Neural cell (in vitro differentiated cells): ENCODE results near the gene PPM1H.

Experiments
- EP300 ChIP-seq: fragments of 450-650 bp; conservative IDR thresholded peaks from 2 replicates; pipeline ENCODE4 v1.6.1; 2014; ENCODE audit warnings: antibody characterized with exemption, mild to moderate bottlenecking, moderate library complexity; ENCODE audit not compliant: poor library complexity, severe bottlenecking
- EZH2 ChIP-seq: fragments of 200-600, 300-800 bp; shearing (Covaris generic), sonication (generic); IDR thresholded peaks from 2 replicates; pipeline ENCODE4 v1.6.1; 2014; ENCODE audit warnings: antibody characterized with exemption, low read length, borderline replicate concordance, mild to moderate bottlenecking; ENCODE audit not compliant: insufficient read depth, poor library complexity, severe bottlenecking
- MXI1 ChIP-seq: fragments of 450-650 bp; conservative IDR thresholded peaks from 2 replicates; pipeline ENCODE4 v1.6.1; 2014; ENCODE audit warnings: antibody characterized with exemption, mild to moderate bottlenecking; ENCODE audit not compliant: poor library complexity, severe bottlenecking
- POLR2AphosphoS5 ChIP-seq: IDR thresholded peaks from 2 replicates; pipeline ENCODE4 v1.6.1; 2012
- RAD21 ChIP-seq: fragments of 450-650 bp; conservative IDR thresholded peaks from 2 replicates; pipeline ENCODE4 v1.6.1; 2014; ENCODE audit warnings: antibody characterized with exemption, mild to moderate bottlenecking, moderate library complexity
- SMC3 ChIP-seq: fragments of 450-650 bp; conservative IDR thresholded peaks from 2 replicates; pipeline ENCODE4 v1.6.1; 2014; ENCODE audit warnings: antibody characterized with exemption, mild to moderate bottlenecking, moderate library complexity; ENCODE audit not compliant: poor library complexity
- TAF1 ChIP-seq: IDR thresholded peaks from 2 replicates; pipeline ENCODE4 v1.6.1; 2012; ENCODE audit warnings: low read depth
- TF ChIP-seq, protein P1 (sequence below): fragments of 450-650 bp; IDR thresholded peaks from 2 replicates; pipeline ENCODE4 v1.5.1; 2014; ENCODE audit warnings: antibody characterized with exemption, mild to moderate bottlenecking, moderate library complexity; ENCODE audit not compliant: poor library complexity, severe bottlenecking
- TF ChIP-seq, protein P2 (sequence below): IDR thresholded peaks from 2 replicates; pipeline ENCODE4 v1.6.1; 2012; ENCODE audit warnings: borderline replicate concordance

DNA sequence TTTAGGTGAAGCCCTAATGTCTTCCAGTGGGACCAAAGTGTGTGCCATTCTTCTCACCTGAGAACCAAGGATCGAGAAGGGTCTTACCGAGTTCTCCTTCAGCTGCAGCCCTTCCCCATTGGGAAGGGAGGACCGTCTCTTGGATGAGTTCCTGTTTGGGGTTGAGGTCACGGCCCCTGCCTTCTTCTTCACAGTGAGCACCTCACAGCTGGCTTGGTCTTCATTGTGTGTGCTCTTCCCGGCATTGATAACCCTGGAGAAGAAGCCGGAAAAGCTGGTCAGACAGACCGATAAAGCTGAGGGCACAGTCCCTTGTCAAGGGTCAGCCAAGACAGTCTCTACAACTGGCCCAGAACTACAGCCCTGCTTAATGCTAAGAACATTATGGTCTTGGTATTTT, 102.9 kb downstream of the PPM1H start:
- TF ChIP-seq, protein P1, sequence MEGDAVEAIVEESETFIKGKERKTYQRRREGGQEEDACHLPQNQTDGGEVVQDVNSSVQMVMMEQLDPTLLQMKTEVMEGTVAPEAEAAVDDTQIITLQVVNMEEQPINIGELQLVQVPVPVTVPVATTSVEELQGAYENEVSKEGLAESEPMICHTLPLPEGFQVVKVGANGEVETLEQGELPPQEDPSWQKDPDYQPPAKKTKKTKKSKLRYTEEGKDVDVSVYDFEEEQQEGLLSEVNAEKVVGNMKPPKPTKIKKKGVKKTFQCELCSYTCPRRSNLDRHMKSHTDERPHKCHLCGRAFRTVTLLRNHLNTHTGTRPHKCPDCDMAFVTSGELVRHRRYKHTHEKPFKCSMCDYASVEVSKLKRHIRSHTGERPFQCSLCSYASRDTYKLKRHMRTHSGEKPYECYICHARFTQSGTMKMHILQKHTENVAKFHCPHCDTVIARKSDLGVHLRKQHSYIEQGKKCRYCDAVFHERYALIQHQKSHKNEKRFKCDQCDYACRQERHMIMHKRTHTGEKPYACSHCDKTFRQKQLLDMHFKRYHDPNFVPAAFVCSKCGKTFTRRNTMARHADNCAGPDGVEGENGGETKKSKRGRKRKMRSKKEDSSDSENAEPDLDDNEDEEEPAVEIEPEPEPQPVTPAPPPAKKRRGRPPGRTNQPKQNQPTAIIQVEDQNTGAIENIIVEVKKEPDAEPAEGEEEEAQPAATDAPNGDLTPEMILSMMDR, result no peak
- TF ChIP-seq MXI1 (no peak), POLR2AphosphoS5 (no peak), TAF1 (no peak), EZH2 (no peak), EP300 (no peak), SMC3 (no peak), RAD21 (no peak)
- TF ChIP-seq, protein P2, sequence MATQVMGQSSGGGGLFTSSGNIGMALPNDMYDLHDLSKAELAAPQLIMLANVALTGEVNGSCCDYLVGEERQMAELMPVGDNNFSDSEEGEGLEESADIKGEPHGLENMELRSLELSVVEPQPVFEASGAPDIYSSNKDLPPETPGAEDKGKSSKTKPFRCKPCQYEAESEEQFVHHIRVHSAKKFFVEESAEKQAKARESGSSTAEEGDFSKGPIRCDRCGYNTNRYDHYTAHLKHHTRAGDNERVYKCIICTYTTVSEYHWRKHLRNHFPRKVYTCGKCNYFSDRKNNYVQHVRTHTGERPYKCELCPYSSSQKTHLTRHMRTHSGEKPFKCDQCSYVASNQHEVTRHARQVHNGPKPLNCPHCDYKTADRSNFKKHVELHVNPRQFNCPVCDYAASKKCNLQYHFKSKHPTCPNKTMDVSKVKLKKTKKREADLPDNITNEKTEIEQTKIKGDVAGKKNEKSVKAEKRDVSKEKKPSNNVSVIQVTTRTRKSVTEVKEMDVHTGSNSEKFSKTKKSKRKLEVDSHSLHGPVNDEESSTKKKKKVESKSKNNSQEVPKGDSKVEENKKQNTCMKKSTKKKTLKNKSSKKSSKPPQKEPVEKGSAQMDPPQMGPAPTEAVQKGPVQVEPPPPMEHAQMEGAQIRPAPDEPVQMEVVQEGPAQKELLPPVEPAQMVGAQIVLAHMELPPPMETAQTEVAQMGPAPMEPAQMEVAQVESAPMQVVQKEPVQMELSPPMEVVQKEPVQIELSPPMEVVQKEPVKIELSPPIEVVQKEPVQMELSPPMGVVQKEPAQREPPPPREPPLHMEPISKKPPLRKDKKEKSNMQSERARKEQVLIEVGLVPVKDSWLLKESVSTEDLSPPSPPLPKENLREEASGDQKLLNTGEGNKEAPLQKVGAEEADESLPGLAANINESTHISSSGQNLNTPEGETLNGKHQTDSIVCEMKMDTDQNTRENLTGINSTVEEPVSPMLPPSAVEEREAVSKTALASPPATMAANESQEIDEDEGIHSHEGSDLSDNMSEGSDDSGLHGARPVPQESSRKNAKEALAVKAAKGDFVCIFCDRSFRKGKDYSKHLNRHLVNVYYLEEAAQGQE, result no peak
